OCI-LY1 (cell line): ENCODE measurements around the gene RGMA.

Source experiments
- EZH2 ChIP-seq: fragments of 200-600 bp; sonication (generic), shearing (Covaris generic); IDR thresholded peaks from 2 replicates; pipeline ENCODE4 v1.8.0; 2017; ENCODE audit warnings: borderline replicate concordance, mixed run types, mild to moderate bottlenecking, antibody characterized with exemption, low read length, moderate library complexity, mixed read lengths
- TF ChIP-seq, protein P1 (sequence below): fragments of 200-600 bp; sonication (generic), shearing (Covaris generic); IDR thresholded peaks from 2 replicates; pipeline ENCODE4 v1.5.1; 2017; ENCODE audit warnings: mild to moderate bottlenecking, antibody characterized with exemption, low read length, moderate library complexity, mixed read lengths

GRCh38 chr15:93121107-93121506 is 32.1 kb upstream of the RGMA start:
- no peak for TF ChIP-seq EZH2
- TF ChIP-seq, protein P1, sequence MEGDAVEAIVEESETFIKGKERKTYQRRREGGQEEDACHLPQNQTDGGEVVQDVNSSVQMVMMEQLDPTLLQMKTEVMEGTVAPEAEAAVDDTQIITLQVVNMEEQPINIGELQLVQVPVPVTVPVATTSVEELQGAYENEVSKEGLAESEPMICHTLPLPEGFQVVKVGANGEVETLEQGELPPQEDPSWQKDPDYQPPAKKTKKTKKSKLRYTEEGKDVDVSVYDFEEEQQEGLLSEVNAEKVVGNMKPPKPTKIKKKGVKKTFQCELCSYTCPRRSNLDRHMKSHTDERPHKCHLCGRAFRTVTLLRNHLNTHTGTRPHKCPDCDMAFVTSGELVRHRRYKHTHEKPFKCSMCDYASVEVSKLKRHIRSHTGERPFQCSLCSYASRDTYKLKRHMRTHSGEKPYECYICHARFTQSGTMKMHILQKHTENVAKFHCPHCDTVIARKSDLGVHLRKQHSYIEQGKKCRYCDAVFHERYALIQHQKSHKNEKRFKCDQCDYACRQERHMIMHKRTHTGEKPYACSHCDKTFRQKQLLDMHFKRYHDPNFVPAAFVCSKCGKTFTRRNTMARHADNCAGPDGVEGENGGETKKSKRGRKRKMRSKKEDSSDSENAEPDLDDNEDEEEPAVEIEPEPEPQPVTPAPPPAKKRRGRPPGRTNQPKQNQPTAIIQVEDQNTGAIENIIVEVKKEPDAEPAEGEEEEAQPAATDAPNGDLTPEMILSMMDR: no peak
